DND-41 (cell line): ENCODE measurements around the gene NRG3.

Experiments
- EZH2 ChIP-seq: IDR thresholded peaks from 3 replicates; pipeline ENCODE4 v1.6.1; 2012; ENCODE audit warnings: borderline replicate concordance, low read depth, mild to moderate bottlenecking, moderate library complexity, low read length, inconsistent platforms; ENCODE audit not compliant: severe bottlenecking
- TF ChIP-seq, protein P1 (sequence below): IDR thresholded peaks from 2 replicates; pipeline ENCODE4 v1.5.1; 2012; ENCODE audit warnings: borderline replicate concordance, low read length, moderate library complexity, mild to moderate bottlenecking; ENCODE audit not compliant: poor library complexity, severe bottlenecking; ENCODE audit errors: extremely low read depth

- TF ChIP-seq, protein P1, sequence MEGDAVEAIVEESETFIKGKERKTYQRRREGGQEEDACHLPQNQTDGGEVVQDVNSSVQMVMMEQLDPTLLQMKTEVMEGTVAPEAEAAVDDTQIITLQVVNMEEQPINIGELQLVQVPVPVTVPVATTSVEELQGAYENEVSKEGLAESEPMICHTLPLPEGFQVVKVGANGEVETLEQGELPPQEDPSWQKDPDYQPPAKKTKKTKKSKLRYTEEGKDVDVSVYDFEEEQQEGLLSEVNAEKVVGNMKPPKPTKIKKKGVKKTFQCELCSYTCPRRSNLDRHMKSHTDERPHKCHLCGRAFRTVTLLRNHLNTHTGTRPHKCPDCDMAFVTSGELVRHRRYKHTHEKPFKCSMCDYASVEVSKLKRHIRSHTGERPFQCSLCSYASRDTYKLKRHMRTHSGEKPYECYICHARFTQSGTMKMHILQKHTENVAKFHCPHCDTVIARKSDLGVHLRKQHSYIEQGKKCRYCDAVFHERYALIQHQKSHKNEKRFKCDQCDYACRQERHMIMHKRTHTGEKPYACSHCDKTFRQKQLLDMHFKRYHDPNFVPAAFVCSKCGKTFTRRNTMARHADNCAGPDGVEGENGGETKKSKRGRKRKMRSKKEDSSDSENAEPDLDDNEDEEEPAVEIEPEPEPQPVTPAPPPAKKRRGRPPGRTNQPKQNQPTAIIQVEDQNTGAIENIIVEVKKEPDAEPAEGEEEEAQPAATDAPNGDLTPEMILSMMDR: no peak
- no peak for TF ChIP-seq EZH2
Observed at GRCh38 chr10:82966130-82966529, 1091.1 kb downstream of the NRG3 start.
